HEK293 (cell line): ENCODE results near the gene RASL11B.

ENCODE experiments used
- CTCF ChIA-PET: fragments of 350-600 bp; formaldehyde crosslinking; extraction: SDS; loops from one replicate; lab custom pipeline; 2021; ENCODE audit warnings: antibody characterized with exemption; lab: Yijun Ruan, JAX
- POLR2A ChIA-PET: fragments of 300-600 bp; formaldehyde crosslinking; extraction: SDS; loops from one replicate; lab custom pipeline; 2020; ENCODE audit warnings: antibody characterized with exemption, inconsistent platforms; lab: Yijun Ruan, JAX
- H3K27ac ChIP-seq: fragments of 200-500 bp; sonication (Bioruptor generic); 2 replicates; pipeline ENCODE4 v1.5.1; 2014; ENCODE audit warnings: low read depth, low read length, control low read depth, inconsistent platforms; ENCODE audit errors: extremely low read depth
- H3K36me3 ChIP-seq, 2 experiments: fragments of 200-500 bp in 1 of 2; sonication (Bioruptor generic) in 1 of 2; 1 replicate in 1 of 2; 2 replicates in 1 of 2; pipeline ENCODE4 v1.5.1; 2014 to 2017; ENCODE audit warnings: inconsistent platforms in 2 of 2, low read length in 2 of 2; ENCODE audit not compliant: control insufficient read depth in 2 of 2, insufficient read depth in 1 of 2
- H3K4me1 ChIP-seq: fragments of 200-500 bp; sonication (Bioruptor generic); 2 replicates; pipeline ENCODE4 v1.5.1; 2014; ENCODE audit warnings: mild to moderate bottlenecking, low read length, inconsistent platforms; ENCODE audit not compliant: control insufficient read depth, insufficient read depth
- H3K4me3 ChIP-seq: 2 replicates; pipeline ENCODE4 v1.5.1; 2011; ENCODE audit warnings: low read depth, mild to moderate bottlenecking, control low read depth, low read length, moderate library complexity
- H3K9me3 ChIP-seq: fragments of 200-500 bp; sonication (Bioruptor generic); 2 replicates; pipeline ENCODE4 v1.5.1; 2014; ENCODE audit warnings: low read depth, low read length, inconsistent platforms; ENCODE audit not compliant: control insufficient read depth, insufficient read depth
- CTCF ChIP-seq: fragments of 450-650 bp; formaldehyde crosslinking; IDR thresholded peaks from 2 replicates; pipeline ENCODE4 v1.5.1; 2016; ENCODE audit warnings: missing biosample characterization, missing genetic modification characterization
- PATZ1 ChIP-seq: fragments of 450-650 bp; formaldehyde crosslinking; IDR thresholded peaks from 2 replicates; pipeline ENCODE4 v1.5.1; 2016; ENCODE audit warnings: missing biosample characterization, missing genetic modification characterization
- SCRT1 ChIP-seq: fragments of 450-650 bp; formaldehyde crosslinking; IDR thresholded peaks from 2 replicates; pipeline ENCODE4 v1.5.1; 2016; ENCODE audit warnings: missing biosample characterization, missing genetic modification characterization, borderline replicate concordance
- YY2 ChIP-seq: fragments of 450-650 bp; formaldehyde crosslinking; IDR thresholded peaks from 2 replicates; pipeline ENCODE4 v1.5.1; 2016; ENCODE audit warnings: missing biosample characterization, missing genetic modification characterization
- ZBTB10 ChIP-seq: fragments of 450-650 bp; formaldehyde crosslinking; IDR thresholded peaks from 2 replicates; pipeline ENCODE4 v1.5.1; 2016; ENCODE audit warnings: missing biosample characterization, missing genetic modification characterization
- ZBTB7A ChIP-seq: fragments of 450-650 bp; formaldehyde crosslinking; IDR thresholded peaks from 2 replicates; pipeline ENCODE4 v1.5.1; 2016; ENCODE audit warnings: low read depth, missing biosample characterization, missing genetic modification characterization
- ZBTB8A ChIP-seq: fragments of 450-650 bp; formaldehyde crosslinking; IDR thresholded peaks from 2 replicates; pipeline ENCODE4 v1.5.1; 2016; ENCODE audit warnings: missing biosample characterization, missing genetic modification characterization
- ZEB2 ChIP-seq: fragments of 450-650 bp; formaldehyde crosslinking; IDR thresholded peaks from 2 replicates; pipeline ENCODE4 v1.5.1; 2016; ENCODE audit warnings: missing biosample characterization, missing genetic modification characterization
- ZNF140 ChIP-seq: fragments of 450-650 bp; formaldehyde crosslinking; IDR thresholded peaks from 2 replicates; pipeline ENCODE4 v1.5.1; 2016; ENCODE audit warnings: missing biosample characterization, missing genetic modification characterization
- ZNF146 ChIP-seq: fragments of 450-650 bp; formaldehyde crosslinking; IDR thresholded peaks from 2 replicates; pipeline ENCODE4 v1.5.1; 2016; ENCODE audit warnings: missing biosample characterization, missing genetic modification characterization
- ZNF174 ChIP-seq: fragments of 450-650 bp; formaldehyde crosslinking; IDR thresholded peaks from 2 replicates; pipeline ENCODE4 v1.5.0; 2017; ENCODE audit warnings: missing biosample characterization, mild to moderate bottlenecking, missing genetic modification characterization
- ZNF18 ChIP-seq: fragments of 450-650 bp; formaldehyde crosslinking; IDR thresholded peaks from 2 replicates; pipeline ENCODE4 v1.5.1; 2016; ENCODE audit warnings: missing biosample characterization, missing genetic modification characterization
- ZNF280C ChIP-seq: fragments of 450-650 bp; formaldehyde crosslinking; IDR thresholded peaks from 2 replicates; pipeline ENCODE4 v1.5.1; 2016; ENCODE audit warnings: missing biosample characterization, missing genetic modification characterization
- ZNF324 ChIP-seq: fragments of 450-650 bp; formaldehyde crosslinking; IDR thresholded peaks from 2 replicates; pipeline ENCODE4 v1.5.1; 2016; ENCODE audit warnings: missing biosample characterization, missing genetic modification characterization
- ZNF366 ChIP-seq: fragments of 450-650 bp; formaldehyde crosslinking; conservative IDR thresholded peaks from 2 replicates; pipeline ENCODE4 v1.5.1; 2016; ENCODE audit warnings: missing biosample characterization, missing genetic modification characterization
- ZNF433 ChIP-seq: fragments of 450-650 bp; formaldehyde crosslinking; IDR thresholded peaks from 2 replicates; pipeline ENCODE4 v1.5.1; 2016; ENCODE audit warnings: missing biosample characterization, missing genetic modification characterization, low read depth
- ZNF514 ChIP-seq: fragments of 450-650 bp; formaldehyde crosslinking; IDR thresholded peaks from 2 replicates; pipeline ENCODE4 v1.5.1; 2016; ENCODE audit warnings: missing biosample characterization, missing genetic modification characterization
- ZNF548 ChIP-seq: fragments of 450-650 bp; formaldehyde crosslinking; IDR thresholded peaks from 2 replicates; pipeline ENCODE4 v1.5.1; 2016; ENCODE audit warnings: missing biosample characterization, missing genetic modification characterization
- ZNF555 ChIP-seq: fragments of 450-650 bp; formaldehyde crosslinking; conservative IDR thresholded peaks from 2 replicates; pipeline ENCODE4 v1.5.1; 2017; ENCODE audit warnings: missing biosample characterization, mild to moderate bottlenecking, missing genetic modification characterization, inconsistent platforms
- ZNF629 ChIP-seq: fragments of 450-650 bp; formaldehyde crosslinking; IDR thresholded peaks from 2 replicates; pipeline ENCODE4 v1.5.1; 2017; ENCODE audit warnings: missing biosample characterization, missing genetic modification characterization
- ZNF677 ChIP-seq: fragments of 450-650 bp; IDR thresholded peaks from 2 replicates; pipeline ENCODE4 v1.5.0; 2018; ENCODE audit warnings: missing biosample characterization, mild to moderate bottlenecking, missing genetic modification characterization, moderate library complexity
- ZNF76 ChIP-seq: fragments of 450-650 bp; formaldehyde crosslinking; IDR thresholded peaks from 2 replicates; pipeline ENCODE4; 2016; ENCODE audit warnings: low read depth, missing biosample characterization, missing genetic modification characterization, borderline replicate concordance
- ZNF792 ChIP-seq: fragments of 450-650 bp; formaldehyde crosslinking; IDR thresholded peaks from 2 replicates; pipeline ENCODE4 v1.5.1; 2016; ENCODE audit warnings: missing biosample characterization, missing genetic modification characterization
- ZSCAN30 ChIP-seq: fragments of 450-650 bp; IDR thresholded peaks from 2 replicates; pipeline ENCODE4 v1.5.1; 2018; ENCODE audit warnings: missing biosample characterization, mild to moderate bottlenecking, missing genetic modification characterization, moderate library complexity

Gene RASL11B

GRCh38 chr4:52873191-52873590 lies 11.1 kb downstream of the RASL11B start (continued):
- TF ChIP-seq ZBTB10 (tag by site-specific recombination) (no peak), ZNF433 (tag by site-specific recombination) (no peak), ZNF280C (tag by site-specific recombination) (no peak), ZNF174 (no peak), ZBTB7A (tag by site-specific recombination) (no peak), ZEB2 (tag by site-specific recombination) (no peak), ZNF366 (no peak), CTCF (tag by site-specific recombination) (no peak), ZSCAN30 (tag by site-specific recombination) (no peak), ZNF76 (tag by site-specific recombination) (no peak), ZNF629 (tag by site-specific recombination) (no peak)

- no peak overlapping the region for H3K27ac ChIP-seq
- no peaks in the 10 kb centered on the region for H3K36me3 ChIP-seq
- ChIA-PET POLR2A (no interaction called here), CTCF (interaction anchor here (1.1 kb wide), 1 partner anchor 38 kb away, joined by 4 read pairs; no protein-coding TSS in a partner anchor)
- TF ChIP-seq ZBTB8A (tag by site-specific recombination), result no peak
- no peak for TF ChIP-seq YY2
- TF ChIP-seq ZNF548, result no peak
- no peak for TF ChIP-seq ZNF324 (tag by site-specific recombination)
- no peak for TF ChIP-seq SCRT1 (tag by site-specific recombination)
- no peak for TF ChIP-seq ZNF792 (tag by site-specific recombination)
- TF ChIP-seq ZNF555 (tag by site-specific recombination), result no peak
- no peak for TF ChIP-seq ZNF514 (tag by site-specific recombination)
- no peak for TF ChIP-seq ZNF76 (tag by site-specific recombination)
- TF ChIP-seq ZNF140 (tag by site-specific recombination), result no peak
- TF ChIP-seq PATZ1, result no peak
- no peak for TF ChIP-seq ZNF18 (tag by site-specific recombination)
- no peak for TF ChIP-seq ZNF146 (tag by site-specific recombination)
- no peak for TF ChIP-seq ZNF677 (tag by site-specific recombination)
- H3K4me1 ChIP-seq, result no peaks in the 10 kb centered on the region
- no peak overlapping the region for H3K4me3 ChIP-seq
- no peaks in the 10 kb centered on the region for H3K9me3 ChIP-seq
Observed at GRCh38 chr4:52873861-52874343, 11.8 kb downstream of the RASL11B start.
